K562 treated with DMSO at 1 percent for 24 hours (cell line): Measurements from ENCODE around the gene ESYT2. TPM values are rescaled to one million over a fixed set of nuclear protein-coding genes. Genes with fewer than 3 reads are reported as not detected.

Experiments
- total RNA-seq: library from RNA; unstranded; fragments of 300-600 nt; gene quantifications from 2 replicates; pipeline ENCODE4 v1.2.3, GENCODE V29; 2022; ENCODE audit warnings: low read depth; ENCODE audit not compliant: insufficient read depth

Gene ESYT2
- 41.6 and 42.8 TPM in 2 replicates for total RNA-seq

GRCh38 chr7:158829342-158830210, at the start of gene ESYT2:
TSS of gene ESYT2 (minus strand) at chr7:158829509. CDS start at chr7:158829418, 91 bp downstream.

GRCh38 chr7:158704524-158705233, 124.6 kb downstream of the ESYT2 start, which contains the start of gene NCAPG2:
TSS of gene NCAPG2 (minus strand) at chr7:158704804. CDS start at chr7:158701899, 2,905 bp downstream.

Other genes starting within 250 kb of the ESYT2 start
- 0.20 TPM in 1 of 2 replicates, not detected in the other for gene PTPRN2, start 241.7 kb downstream of the ESYT2 start, total RNA-seq
- 65.2 and 71.0 TPM in 2 replicates for gene NCAPG2, start 124.7 kb downstream of the ESYT2 start, total RNA-seq
- 16.3 and 21.9 TPM in 2 replicates for gene DYNC2I1, start 27.0 kb upstream of the ESYT2 start, total RNA-seq